ENCODE measurements around the gene SEC14L1. TPM values are rescaled to one million over a fixed set of nuclear protein-coding genes. Genes with fewer than 3 reads are reported as not detected.
A peak's percentile ranks its signal among the peaks of the same experiment; 100 is the strongest.

Gene SEC14L1
- total and polyA plus RNA-seq, 2 of the 8 experiments (the other 6 are each of a cell fraction or from before 2014, with no cell fraction given) = 27.2 to 74.4 TPM

DNA sequence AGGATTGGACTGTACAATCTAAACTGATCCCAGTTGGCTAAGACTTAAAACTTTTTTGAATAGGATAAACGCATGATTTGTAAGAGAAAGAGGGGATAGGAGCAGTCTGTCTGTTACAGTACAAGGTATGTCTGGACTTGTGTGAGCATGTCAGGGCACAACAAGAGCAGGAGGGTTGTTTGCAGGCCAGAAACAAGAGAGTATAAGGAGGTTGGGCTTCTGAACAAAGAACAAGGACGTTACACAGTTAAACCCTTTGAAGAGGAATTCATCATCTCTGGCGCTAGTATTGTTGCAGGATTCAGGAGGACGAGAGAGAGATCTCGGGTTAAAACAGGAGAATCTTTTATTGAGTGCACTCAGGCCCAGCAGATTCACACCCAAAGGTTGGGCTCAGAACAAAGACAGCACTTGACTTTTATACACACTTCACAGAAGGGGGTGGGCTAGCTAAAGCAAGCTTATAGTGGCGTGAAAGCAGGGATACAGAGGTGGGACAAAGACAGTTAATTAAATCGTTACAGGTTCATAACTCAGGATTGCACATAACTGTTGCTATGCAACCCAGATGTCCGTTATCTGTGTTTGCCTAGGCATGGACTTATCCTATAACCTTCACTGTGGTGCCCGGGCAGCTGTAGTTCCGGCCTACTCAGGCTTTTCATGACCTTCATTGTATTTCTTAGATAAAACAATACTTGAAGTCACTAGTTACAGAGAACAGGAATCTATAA lies 34.3 kb downstream of the SEC14L1 start:
- H3K79me2 ChIP-seq (ENCODE audit: control insufficient read depth in 1 of 2, insufficient read depth in 2 of 2, low read length in 2 of 2) = peaks cover 0 to 26% of the 10 kb centered on the region in 2 experiments; a peak in 2 of 4 replicates
- TF ChIP-seq CHD2 (IDR thresholded peaks at IDR 0.05; ENCODE audit: low read length) = no peak
- TF ChIP-seq CEBPB (IDR thresholded peaks at IDR 0.05; ENCODE audit: low read depth, low read length) = no peak
- TF ChIP-seq CBX5 (IDR thresholded peaks at IDR 0.05; ENCODE audit: low read depth, low read length) = no peak
- no peak for TF ChIP-seq KDM4A (IDR thresholded peaks at IDR 0.05; ENCODE audit: low read depth, low read length, severe bottlenecking)
- TF ChIP-seq NANOG (IDR thresholded peaks at IDR 0.05; ENCODE audit: insufficient read depth, low read depth, low read length, poor library complexity, severe bottlenecking) = no peak
- no peak for TF ChIP-seq HDAC2 (IDR thresholded peaks at IDR 0.05; ENCODE audit: borderline replicate concordance in 1 of 2, low read depth in 2 of 2, low read length in 2 of 2)
- no peak for TF ChIP-seq CREB1 (IDR thresholded peaks at IDR 0.05)
- no peak for TF ChIP-seq GTF2F1 (IDR thresholded peaks at IDR 0.05; ENCODE audit: borderline replicate concordance, low read depth, low read length)

More for the DNA sequence above, 34.3 kb downstream of the SEC14L1 start:
- 75% methylated on average over 10 of the region's 10 CpGs; no CpG with 5 or more reads in 1 of the 2 experiments for WGBS, 2 experiments (ENCODE audit: extremely low coverage in 1 of 2, insufficient coverage in 1 of 2, insufficient read length in 1 of 2, insufficient replicate concordance in 2 of 2, low coverage in 1 of 2, low lambda C conversion rate in 2 of 2, missing lambda C conversion rate in 1 of 2)
- FAIRE-seq = peak; percentile 42
- H3K4ac ChIP-seq (replicated peaks; ENCODE audit: insufficient read length, low read depth, low read length) = no peak overlapping the region
- H3K9ac ChIP-seq (replicated peaks in 1 of 4; ENCODE audit: extremely low read depth in 1 of 4, low read depth in 3 of 4, low read length in 3 of 4) = peak overlapping the region in 1 of 4 experiments; percentile 11; a peak in 4 of 7 replicates
- H3K4me1 ChIP-seq (replicated peaks in 1 of 4; ENCODE audit: control insufficient read depth in 3 of 4, insufficient read depth in 4 of 4, low read length in 3 of 4) = peaks cover 0 to 28% (median 22%) of the 10 kb centered on the region in 4 experiments; a peak in 5 of 7 replicates
- 0 out of 2 replicates have a peak overlapping the region, but pooled peaks have one; percentile 63 for H2BK15ac ChIP-seq (ENCODE audit: low read length)
- no peak overlapping the region for H3K56ac ChIP-seq (replicated peaks; ENCODE audit: insufficient read length, low read depth, low read length)
- H3K27ac ChIP-seq (ENCODE audit: low read depth, low read length) = peak overlapping the region; percentile 86
- H2AK5ac ChIP-seq (ENCODE audit: low read depth, low read length) = peak overlapping the region; percentile 67; the same call in 1 of the 2 replicates
- peaks cover 4% of the 10 kb centered on the region; the same call in 1 of the 2 replicates for H3K79me1 ChIP-seq (ENCODE audit: low read depth, low read length)
- no peaks in the 10 kb centered on the region for H3K27me3 ChIP-seq (replicated peaks in 1 of 4; ENCODE audit: control insufficient read depth in 3 of 4, extremely low read depth in 1 of 4, insufficient read depth in 3 of 4, low read length in 3 of 4)
- peaks cover 0 to 5% (median 0%) of the 10 kb centered on the region in 4 experiments; a peak in 1 of 8 replicates for H3K36me3 ChIP-seq (ENCODE audit: control insufficient read depth in 2 of 4, insufficient read depth in 4 of 4, low read length in 3 of 4)
- H3K4me3 ChIP-seq (ENCODE audit: extremely low read depth in 1 of 4, insufficient read depth in 2 of 4, low read depth in 3 of 4, low read length in 4 of 4) = 0 out of 8 replicates have a peak overlapping the region, but pooled peaks of 1 of the 4 experiments have one; percentile 0
- no peaks in the 10 kb centered on the region for H3K23me2 ChIP-seq (ENCODE audit: low read depth, low read length)
- no peak overlapping the region for H2BK120ac ChIP-seq (replicated peaks; ENCODE audit: low read depth, low read length)
- no peak overlapping the region; the same call in 1 of the 2 replicates for H2BK12ac ChIP-seq (ENCODE audit: low read depth, low read length)
- POLR2A ChIA-PET (ENCODE audit: partially characterized antibody) = interaction anchor here (1.0 to 1.2 kb wide), 3 partner anchors 8 to 24 kb away, joined by 3 to 4 read pairs (median 3); no protein-coding TSS in a partner anchor
- H4K5ac ChIP-seq (ENCODE audit: insufficient read length, low read depth, low read length) = no peak overlapping the region
- H4K91ac ChIP-seq (replicated peaks; ENCODE audit: insufficient read length, low read length) = no peak overlapping the region
- CTCF ChIA-PET (ENCODE audit: partially characterized antibody) = no interaction called here
- no peak overlapping the region for H3K23ac ChIP-seq (ENCODE audit: insufficient read length)
- H2BK20ac ChIP-seq (ENCODE audit: low read length) = peak overlapping the region; percentile 91
- H3K14ac ChIP-seq (ENCODE audit: insufficient read length) = no peak overlapping the region
- H3K9me3 ChIP-seq (ENCODE audit: insufficient read depth in 2 of 2, low read depth in 1 of 2, low read length in 1 of 2) = no peaks in the 10 kb centered on the region; a peak in 1 of 4 replicates
- no peak for DNase-seq (ENCODE audit: low read depth in 1 of 2, low spot score in 2 of 2)
- H3K18ac ChIP-seq (ENCODE audit: extremely low read depth, low read length) = peak overlapping the region; percentile 51; the same call in 1 of the 2 replicates
- H2BK5ac ChIP-seq (ENCODE audit: low read depth, low read length) = peak overlapping the region; percentile 93; the same call in 1 of the 2 replicates
- no peak overlapping the region for H4K8ac ChIP-seq (ENCODE audit: extremely low read depth, insufficient read depth, low read length)
- H2AFZ ChIP-seq (ENCODE audit: low read length) = no peak overlapping the region
- peak overlapping the region in 1 of 2 experiments; percentile 18; a peak in 1 of 4 replicates for H3K4me2 ChIP-seq (ENCODE audit: insufficient read depth in 1 of 2, low read depth in 2 of 2, low read length in 2 of 2)
- no peaks in the 10 kb centered on the region for H4K20me1 ChIP-seq (replicated peaks in 1 of 2; ENCODE audit: control insufficient read depth in 1 of 2, insufficient read depth in 2 of 2, low read length in 2 of 2)
